HG03103 (cell line): ENCODE results near the gene ACAD11.
"Not testable (repeated sequence)": the region's sequence is repeated elsewhere in the genome, so short reads cannot be mapped to it uniquely, and the experiment has no call there.

Source experiments
- ATAC-seq: cut with Tn5 transposase; IDR thresholded peaks from one replicate; pipeline ENCODE4 v1.9.1; 2021; ENCODE audit warnings: low read depth; ENCODE audit not compliant: unreplicated experiment

Gene ACAD11

GRCh38 chr3:132556508-132557159 is 103.0 kb downstream of the ACAD11 start:
- ATAC-seq = no peak

- ATAC-seq = not testable (repeated sequence)
These were observed 103.6 kb downstream of the ACAD11 start for GRCh38 chr3:132556036-132556386.

GRCh38 chr3:132555306-132556035 is 104.1 kb downstream of the ACAD11 start:
- ATAC-seq = no peak

GRCh38 chr3:132554437-132554836 is 105.2 kb downstream of the ACAD11 start:
- no peak for ATAC-seq

GRCh38 chr3:132553826-132554225 is 105.8 kb downstream of the ACAD11 start:
- ATAC-seq = no peak

GRCh38 chr3:132550579-132551305 is 108.9 kb downstream of the ACAD11 start:
- no peak for ATAC-seq

- peak; percentile 69 for ATAC-seq
These were observed 109.6 kb downstream of the ACAD11 start for GRCh38 chr3:132549890-132550578.

- no peak for ATAC-seq
These were observed 110.4 kb downstream of the ACAD11 start for GRCh38 chr3:132549169-132549568.

GRCh38 chr3:132545471-132545870 is 114.1 kb downstream of the ACAD11 start:
- no peak for ATAC-seq

GRCh38 chr3:132544130-132544529 is 115.5 kb downstream of the ACAD11 start:
- ATAC-seq = no peak

GRCh38 chr3:132543011-132543739 is 116.4 kb downstream of the ACAD11 start:
- ATAC-seq = no peak

GRCh38 chr3:132542577-132542976 is 117.0 kb downstream of the ACAD11 start:
- no peak for ATAC-seq

GRCh38 chr3:132539681-132540080 is 119.9 kb downstream of the ACAD11 start:
- ATAC-seq = no peak

GRCh38 chr3:132538072-132538471 is 121.5 kb downstream of the ACAD11 start:
- no peak for ATAC-seq

GRCh38 chr3:132537297-132537696 is 122.3 kb downstream of the ACAD11 start:
- ATAC-seq = no peak

GRCh38 chr3:132536442-132537153 is 123.0 kb downstream of the ACAD11 start:
- no peak for ATAC-seq

GRCh38 chr3:132535575-132536441 is 123.8 kb downstream of the ACAD11 start:
- no peak for ATAC-seq

GRCh38 chr3:132530624-132531023 is 129.0 kb downstream of the ACAD11 start:
- ATAC-seq = no peak

GRCh38 chr3:132522353-132522752 is 137.3 kb downstream of the ACAD11 start:
- peak; percentile 91 for ATAC-seq
